GM11168 (cell line): ENCODE results near the gene KCNIP4.

Source experiments
- in situ Hi-C: fragments of 300-500 bp; cut with MboI; formaldehyde crosslinking; loops from one replicate; pipeline ENCODE4 v1.12.0; 2022; ENCODE audit warnings: low sequenced_read_pairs; ENCODE audit not compliant: unreplicated experiment

The KCNIP4 gene

DNA sequence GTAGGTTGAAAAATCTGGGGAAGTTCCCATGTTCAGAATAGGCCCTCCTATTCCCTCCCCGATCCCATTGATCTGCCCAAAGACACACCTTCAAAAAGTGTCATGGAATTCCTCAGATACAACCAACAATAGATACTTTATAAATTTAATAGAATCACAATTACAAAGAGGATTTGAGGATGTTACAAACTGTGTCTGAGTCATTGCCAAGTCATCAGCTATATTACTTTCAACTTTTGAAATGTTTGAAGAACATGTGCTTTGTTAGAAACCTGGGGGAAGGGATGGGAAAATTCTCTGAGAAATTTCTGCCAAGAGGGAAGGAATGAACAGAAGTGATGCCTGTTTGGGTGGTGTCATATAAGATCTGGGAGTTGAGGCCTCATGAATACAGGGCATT is 46.7 kb downstream of the KCNIP4 start:
- in situ Hi-C loops = no loop called here

DNA sequence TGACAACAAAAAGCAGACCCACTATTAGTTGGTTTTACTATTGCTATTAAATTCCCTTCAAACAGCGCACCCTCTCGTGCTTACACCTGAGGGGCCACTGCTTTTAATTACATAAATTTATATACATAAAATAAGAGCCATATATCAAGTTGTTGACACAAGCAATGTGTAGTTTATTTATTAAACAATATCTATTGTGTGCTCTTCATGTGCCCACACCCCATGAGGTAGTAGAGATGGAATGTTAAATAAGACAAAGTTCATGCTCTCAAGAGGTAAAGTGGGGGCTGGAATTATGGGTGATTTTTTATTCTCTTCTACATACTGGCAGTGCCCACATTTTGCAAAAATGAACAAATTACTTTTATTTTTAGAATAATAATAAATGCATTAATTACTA is 47.3 kb downstream of the KCNIP4 start:
- in situ Hi-C loops = no loop called here

- in situ Hi-C loops = no loop called here
These were observed 48.4 kb downstream of the KCNIP4 start for GRCh38 chr4:21900211-21900610.

DNA sequence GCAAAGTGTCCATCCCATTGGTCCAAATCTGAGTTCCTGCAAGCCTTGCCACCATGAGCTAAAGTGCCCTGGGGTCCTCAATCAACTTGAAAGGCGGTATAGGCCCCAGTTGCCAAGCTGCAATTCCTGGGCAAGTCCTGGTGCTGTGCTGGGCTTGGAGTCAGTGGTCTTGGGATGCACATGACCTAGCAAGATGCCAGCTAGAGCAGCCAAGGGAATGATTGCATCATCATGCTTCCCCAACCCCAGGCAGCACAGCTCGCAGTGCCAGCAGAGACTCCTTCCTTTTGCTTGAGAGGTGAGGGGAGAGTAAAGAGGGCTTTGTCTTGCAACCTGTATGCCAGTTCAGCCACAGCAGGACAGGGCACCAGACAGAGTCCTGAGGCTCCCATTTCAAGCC is 50.5 kb downstream of the KCNIP4 start:
- in situ Hi-C loops = no loop called here

GRCh38 chr4:21896767-21897166 is 51.8 kb downstream of the KCNIP4 start:
- in situ Hi-C loops = no loop called here

DNA sequence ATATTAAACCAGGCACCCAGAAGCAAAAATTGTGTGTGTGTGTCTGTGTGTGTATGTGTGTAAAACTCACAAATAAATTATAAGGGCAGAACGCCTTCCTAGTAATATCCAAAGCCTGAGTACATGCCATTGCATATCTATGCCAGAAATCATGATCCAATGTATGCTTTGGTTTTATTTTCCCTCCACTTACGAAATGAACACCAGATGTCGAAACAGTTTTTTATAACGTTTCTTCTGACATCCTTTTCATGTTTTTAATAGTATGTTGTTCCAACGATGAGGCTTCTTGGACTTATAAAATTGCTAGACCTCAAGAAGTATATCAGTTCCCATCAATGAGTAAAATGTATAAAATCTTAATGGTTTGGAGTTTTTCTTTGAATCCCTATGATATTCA is 55.4 kb downstream of the KCNIP4 start:
- in situ Hi-C loops = no loop called here

GRCh38 chr4:21890231-21890630 is 58.3 kb downstream of the KCNIP4 start:
- in situ Hi-C loops = no loop called here

DNA sequence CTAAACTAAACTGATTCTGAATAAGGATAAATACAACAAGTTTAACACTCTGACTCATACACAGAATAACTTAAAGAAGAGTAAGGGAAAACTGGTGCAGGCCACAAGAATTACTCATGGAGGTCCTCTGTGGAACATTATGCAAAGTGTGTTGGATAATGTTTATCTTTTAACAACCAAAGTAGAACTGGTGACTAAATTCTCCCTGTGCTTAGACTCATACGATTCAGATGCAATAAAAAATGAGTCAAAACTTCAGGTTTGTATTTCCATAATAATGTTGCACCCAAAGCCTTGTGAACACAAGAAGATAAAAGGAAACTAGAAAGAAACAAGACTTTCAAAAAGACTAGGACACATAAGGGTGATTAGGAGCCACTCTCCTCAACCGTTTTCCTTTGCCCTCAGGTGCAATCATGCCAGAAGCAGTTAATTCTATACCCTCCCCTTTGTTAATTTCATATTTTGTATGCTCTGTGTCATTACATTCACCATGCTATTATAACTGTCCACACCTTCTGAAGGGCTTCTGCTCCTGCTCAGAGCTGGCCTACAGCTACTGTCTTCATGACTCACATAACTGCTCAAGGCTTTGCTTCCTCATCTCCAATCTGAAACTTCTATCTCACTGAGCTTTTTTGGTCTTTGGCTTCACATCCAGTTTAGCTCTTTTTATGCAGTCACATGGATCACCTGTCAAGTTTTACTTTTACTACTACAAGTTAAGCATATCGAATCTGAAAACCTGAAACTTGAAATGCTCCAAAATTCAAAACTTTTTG is 60.2 kb downstream of the KCNIP4 start:
- in situ Hi-C loops = no loop called here

DNA sequence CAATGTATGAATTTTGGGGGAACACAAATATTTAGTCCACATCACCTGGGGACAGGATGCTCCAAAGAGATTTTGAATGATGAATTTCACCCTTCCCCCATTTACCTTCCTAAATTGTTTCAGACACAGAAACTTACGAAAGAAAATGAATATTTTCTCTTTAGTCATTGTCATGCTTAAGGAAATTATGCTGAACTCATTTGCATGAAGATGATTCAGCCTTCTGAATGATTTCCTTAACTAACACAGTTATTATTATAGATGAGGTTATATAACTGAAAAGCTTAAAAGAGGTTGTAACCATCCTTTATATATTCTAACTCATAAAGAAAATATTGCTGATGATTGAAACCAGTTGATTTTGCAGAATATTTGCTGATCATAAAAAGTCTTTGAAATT is 61.1 kb downstream of the KCNIP4 start:
- in situ Hi-C loops = no loop called here

GRCh38 chr4:21885770-21886169 is 62.8 kb downstream of the KCNIP4 start:
- in situ Hi-C loops = no loop called here

GRCh38 chr4:21885241-21885640 is 63.3 kb downstream of the KCNIP4 start:
- in situ Hi-C loops = no loop called here

DNA sequence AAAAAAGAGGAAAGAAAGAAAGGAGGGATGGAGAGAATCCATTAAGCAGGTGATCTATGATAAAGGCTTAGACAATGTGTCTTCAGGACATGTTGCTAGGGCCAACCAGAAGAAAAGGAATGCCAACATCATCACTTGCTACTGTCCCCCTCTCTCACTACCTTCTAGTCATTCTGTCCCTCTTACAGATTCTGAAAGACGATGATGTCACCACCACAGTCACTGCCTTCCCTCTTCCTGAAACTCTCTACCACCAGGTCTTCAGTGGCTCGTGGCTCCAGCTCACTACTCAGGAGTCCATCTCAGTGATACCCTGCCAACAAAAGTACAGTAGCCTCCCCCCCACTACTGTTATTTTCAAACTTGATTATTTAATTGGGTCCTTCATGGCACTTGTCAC is 64.0 kb downstream of the KCNIP4 start:
- in situ Hi-C loops = no loop called here

- in situ Hi-C loops = no loop called here
These were observed 66.3 kb downstream of the KCNIP4 start for GRCh38 chr4:21882051-21882839.

DNA sequence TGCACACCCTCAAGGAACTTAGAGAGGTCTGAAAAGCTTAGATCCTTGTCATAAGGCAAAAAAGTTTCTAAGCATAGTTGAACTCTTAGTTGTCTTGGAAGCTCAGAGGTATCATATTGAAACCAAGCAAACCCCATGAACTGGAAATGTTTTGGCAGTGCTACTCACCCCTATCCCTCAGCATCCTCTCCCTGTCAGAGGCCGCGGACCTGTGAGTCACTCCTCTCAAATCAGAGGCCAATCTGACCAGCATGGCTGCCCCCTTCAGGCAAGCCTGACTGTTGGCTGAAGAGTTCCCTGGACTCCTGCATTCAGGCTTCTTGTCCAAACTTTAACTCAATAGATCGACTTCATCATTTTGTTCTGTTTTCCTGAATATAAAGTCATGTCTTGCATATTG is 69.4 kb downstream of the KCNIP4 start:
- in situ Hi-C loops = no loop called here

DNA sequence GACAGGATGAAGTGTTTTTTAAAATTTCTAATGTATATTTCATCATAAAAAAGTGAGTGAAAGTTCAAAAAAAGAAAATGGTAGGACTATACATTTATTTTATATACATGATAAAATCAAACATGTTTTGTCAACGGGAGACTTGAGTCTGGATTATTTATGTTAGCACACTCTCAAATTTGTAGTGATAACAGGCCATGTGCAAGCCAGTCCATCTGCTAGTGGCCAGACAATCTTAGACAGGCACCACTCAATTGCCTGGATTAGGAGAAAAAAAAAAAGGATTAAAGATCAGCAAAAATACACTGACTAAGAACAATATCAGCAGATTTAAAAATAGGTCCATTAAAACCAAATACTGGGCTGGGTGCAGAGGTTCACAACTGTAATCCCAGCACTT is 71.9 kb downstream of the KCNIP4 start:
- in situ Hi-C loops = no loop called here

DNA sequence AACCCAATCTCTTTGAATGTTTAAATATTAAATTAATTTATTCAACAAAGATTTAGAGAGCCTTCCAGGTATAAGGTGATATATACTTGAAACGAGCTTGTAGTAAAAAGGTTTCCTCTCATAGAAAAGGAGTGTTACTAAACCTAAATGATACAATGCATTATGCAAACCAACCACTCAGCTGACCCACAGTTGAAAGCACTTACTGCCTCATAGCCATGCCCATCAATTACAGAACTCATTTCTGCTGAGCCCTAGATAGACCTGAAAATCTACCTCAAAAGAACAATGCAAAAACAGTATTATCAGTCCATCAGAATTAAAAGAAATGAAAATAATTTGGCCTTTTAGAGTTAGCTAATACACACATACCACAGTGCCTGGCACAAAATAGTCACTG is 75.4 kb downstream of the KCNIP4 start:
- in situ Hi-C loops = no loop called here

DNA sequence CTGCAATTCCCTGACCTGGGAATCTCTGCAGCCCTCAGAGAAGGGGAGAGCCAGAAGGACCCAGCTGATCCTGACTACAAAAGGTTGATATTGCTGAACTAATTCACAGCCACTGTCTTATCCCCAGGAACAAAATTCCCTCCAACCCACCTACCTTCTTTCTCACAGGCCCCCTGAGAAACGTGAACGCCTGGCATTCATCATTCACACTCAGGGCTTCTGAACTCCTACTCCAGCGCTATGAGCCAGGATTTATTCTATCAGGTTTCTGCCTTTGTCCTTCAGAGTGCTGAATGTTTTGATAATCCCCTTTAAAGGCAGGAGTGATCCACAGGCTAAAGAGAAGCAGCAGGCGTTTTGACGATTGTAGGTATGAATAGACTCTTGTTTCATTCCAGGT is 76.5 kb downstream of the KCNIP4 start:
- in situ Hi-C loops = no loop called here

DNA sequence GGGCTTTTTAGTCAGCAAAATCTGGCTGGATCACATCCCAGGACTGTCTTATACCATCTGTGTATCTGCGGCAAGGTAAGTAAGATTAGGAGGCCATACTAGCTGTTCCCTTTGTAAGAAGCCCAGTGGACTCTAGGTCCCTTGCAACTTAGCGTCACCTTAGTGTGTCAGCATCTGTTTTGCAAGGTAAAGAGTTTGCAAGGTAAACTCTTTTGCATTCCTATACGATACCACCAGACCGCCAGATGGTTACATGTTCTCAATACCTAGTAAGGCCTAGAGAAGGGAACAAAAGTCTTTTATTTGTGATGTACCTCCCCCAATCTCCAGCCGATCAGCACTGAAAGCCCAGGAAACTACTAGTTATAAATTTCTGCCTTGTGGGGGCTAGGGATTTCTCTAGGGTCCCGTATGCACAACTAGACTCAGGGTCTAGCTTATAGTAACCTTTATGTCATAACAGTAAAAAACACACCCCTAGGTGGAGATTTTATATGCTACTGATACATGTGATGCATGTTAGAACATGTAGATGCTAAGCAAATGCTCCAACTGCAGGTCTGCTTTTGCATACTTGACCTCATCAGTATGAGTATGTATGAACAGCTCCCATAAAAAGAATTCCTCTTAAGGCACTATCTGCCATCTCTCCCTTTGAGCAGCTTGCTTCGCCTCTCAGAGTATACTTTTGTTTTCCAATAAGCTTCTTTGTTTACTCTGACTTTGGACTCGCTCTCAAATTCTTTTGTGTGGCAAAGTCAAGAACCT is 78.4 kb downstream of the KCNIP4 start:
- in situ Hi-C loops = no loop called here

- in situ Hi-C loops = no loop called here
These were observed 83.9 kb downstream of the KCNIP4 start for GRCh38 chr4:21864686-21865085.

DNA sequence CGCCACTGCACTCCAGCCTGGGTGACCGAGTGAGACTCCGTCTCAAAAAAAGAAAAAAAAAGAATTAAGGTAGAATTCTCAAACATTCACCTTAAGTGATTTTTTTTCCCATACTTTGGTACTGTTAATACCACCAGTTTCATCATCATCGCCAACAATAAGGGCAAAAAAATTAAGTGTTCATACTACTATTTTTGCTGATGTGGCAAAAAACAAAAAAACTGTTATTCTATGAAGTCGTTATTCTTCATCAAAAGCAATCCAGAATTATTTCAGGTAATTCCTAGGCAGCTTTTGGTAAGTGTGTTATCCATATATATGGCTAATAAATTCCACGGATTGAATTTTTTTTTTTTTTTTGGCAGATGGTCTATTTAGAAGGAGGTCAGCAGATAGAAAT is 85.7 kb downstream of the KCNIP4 start:
- in situ Hi-C loops = no loop called here

- in situ Hi-C loops = no loop called here
These were observed 89.6 kb downstream of the KCNIP4 start for GRCh38 chr4:21858971-21859370.
